GM21717 (cell line): ENCODE results near the gene LAMC3.

ENCODE experiments used
- ATAC-seq: cut with Tn5 transposase; IDR thresholded peaks from one replicate; pipeline ENCODE4 v1.9.1; 2021; ENCODE audit warnings: mild to moderate bottlenecking, moderate library complexity; ENCODE audit not compliant: unreplicated experiment

The LAMC3 gene

GRCh38 chr9:131010482-131011273 is 1.7 kb downstream of the LAMC3 start:
- no peak for ATAC-seq

DNA sequence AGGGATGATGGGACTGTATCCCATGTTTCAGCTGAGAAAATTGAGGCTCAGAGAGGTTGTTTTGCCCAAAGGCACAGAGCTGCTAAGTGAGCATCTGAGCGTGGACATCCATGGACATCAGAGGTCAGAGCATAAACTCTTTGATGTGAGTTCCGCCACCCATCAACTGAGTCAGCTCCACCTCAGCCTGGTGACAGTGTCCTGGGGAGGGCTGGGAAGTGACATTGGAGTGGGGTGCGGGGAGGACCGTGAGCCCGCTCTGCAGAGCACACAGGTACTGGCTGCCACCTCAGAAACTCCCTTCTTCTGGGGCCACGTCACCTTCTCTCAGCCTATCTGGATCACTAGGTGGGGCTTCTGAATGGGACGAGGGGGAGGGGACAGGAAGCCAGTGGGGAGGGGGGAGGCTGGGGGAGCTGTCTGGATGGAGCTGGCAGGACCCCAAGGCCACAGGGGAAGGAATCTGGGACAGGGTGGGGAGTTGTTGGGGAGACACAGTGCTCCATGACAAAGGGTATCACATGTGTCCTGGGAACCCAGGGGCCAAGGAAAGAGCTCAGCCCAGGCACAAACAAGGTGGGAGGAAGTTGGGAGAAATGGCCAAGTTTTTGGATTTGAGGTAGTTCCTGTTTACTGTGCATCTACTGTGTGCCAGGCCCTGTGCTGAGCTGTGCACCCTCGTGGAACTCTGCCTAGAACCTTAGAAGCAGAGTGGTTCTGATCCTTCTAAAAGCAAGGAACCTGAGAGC is 2.5 kb downstream of the LAMC3 start:
- ATAC-seq: no peak

DNA sequence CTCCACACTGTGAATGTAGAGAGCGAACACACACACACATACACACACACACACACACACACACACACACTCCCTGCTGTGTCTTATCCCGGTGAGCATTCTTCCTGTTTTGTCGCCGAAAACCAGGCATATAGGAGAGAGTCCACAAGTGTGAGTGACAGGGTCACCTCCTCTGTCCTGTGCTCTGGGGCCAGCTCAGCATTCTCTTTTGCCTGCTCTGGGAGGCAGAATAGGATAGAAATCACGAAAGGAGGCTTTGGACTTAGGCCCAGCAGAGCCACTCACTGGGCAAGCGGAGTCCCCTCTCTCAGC is 3.0 kb downstream of the LAMC3 start:
- ATAC-seq: no peak

GRCh38 chr9:131012396-131012917 is 3.5 kb downstream of the LAMC3 start:
- ATAC-seq: no peak

- no peak for ATAC-seq
Observed at GRCh38 chr9:131013015-131013755, 4.2 kb downstream of the LAMC3 start.

DNA sequence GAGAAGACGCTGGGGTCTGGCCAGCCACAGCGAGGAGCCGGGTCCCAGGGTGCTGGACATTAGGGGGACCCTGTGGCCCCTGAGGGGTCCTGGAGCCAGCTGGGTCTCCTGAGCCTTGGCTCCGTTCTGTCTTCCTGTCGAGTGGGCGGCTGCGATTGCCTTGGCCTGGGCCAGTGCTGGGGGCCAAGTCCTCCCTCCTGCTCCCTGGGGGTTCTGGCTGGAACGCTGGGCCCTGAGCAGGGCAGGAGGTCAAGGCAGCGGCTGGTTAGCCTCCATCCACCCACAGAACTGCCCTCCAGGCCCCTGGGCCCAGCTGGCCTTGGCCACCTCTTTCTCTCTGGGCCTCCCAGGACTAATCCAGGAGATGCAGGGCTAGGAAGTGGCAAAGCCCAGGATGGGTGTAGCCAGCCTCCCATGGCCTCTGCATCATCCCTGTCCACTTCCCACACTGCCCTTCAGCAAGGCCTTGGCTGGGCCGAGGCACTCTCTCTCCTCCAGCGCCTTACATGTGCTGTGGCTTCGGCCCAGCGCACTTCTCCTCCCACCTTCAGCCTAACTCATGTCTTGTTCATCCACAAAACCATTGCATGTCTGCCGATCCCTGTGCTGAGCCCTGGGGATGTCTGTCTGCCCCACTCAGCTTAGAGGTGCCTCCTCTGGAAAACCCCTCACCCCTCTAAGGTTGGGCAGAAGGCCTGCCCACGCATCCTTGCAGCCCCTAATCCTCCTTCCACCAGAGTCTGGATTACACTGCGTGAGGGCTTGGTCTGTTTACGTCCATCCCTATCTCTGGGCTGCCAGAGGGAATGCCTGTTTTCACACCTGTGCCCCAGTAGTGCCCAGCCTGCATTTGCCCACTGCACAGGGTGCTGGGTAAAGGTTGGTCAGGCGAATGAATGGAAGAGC is 5.0 kb downstream of the LAMC3 start:
- ATAC-seq: no peak

- no peak for ATAC-seq
Observed at GRCh38 chr9:131015112-131015511, 6.1 kb downstream of the LAMC3 start.

DNA sequence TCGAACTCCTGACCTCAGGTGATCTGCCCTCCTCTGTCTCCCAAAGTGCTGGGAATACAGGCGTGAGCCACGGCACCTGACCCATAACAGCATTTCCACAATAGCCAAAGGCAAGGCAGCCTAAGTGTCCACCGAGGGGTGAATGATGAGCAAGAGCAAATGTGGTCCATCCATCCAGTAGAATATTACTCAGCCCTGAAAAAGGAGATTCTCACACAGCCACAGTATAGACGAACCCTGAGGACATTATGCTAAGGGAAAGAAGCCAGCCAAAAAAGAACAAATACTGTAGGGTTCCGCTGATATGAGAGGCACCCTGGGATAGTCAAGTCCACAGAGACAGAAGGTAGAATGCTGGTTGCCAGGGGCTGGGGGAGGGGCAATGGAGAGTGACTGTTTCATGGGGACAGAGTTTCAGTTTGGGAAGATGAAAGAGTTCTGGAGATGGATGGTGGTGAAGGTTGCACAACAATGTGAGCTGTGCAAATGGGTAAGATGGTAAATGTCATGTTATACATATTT is 7.0 kb downstream of the LAMC3 start:
- no peak for ATAC-seq

GRCh38 chr9:131017067-131017466 is 8.1 kb downstream of the LAMC3 start:
- no peak for ATAC-seq

GRCh38 chr9:131018621-131019020 is 9.6 kb downstream of the LAMC3 start:
- no peak for ATAC-seq

DNA sequence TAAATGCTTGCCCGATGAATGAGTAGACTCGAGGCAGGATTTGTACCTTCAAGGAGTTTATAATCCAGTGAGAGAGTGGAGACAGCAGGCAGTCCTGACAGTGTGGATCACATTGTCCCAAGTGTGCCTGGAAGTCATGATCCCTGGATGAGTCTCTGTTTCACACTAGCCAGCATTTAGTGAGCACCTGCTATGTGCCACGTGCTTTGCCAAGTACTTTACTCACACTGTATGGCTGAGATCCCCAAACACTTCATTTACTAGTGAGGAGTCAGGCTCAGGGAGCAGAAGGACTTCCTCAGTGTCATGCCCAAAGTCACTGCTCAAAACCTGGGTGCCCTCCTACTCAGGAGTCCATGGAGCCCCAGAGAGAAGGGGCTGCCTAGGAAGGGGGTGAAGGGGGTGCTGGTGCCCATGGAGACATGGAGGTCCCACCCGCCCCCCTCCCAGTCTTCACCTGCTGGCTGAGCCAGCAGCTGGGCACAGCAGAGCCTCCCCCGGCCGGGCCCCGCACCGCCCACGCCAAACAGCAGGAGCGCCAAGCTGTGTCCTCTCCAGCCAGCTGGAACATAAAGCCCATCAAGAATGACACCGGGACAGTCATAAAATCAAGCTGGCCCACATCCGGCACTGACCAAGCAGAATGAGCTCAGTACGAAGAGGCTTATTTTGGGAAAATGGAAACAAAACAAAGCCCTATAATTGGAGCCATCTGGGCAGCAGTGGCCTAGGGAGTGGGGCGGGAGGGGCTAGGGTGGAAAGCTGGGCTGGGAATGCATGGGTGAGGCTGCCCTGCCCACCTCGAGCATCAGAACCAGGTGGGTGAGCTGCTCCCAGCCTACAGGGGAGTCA is 10.6 kb downstream of the LAMC3 start:
- ATAC-seq: no peak

- no peak for ATAC-seq
Observed at GRCh38 chr9:131020388-131020787, 11.4 kb downstream of the LAMC3 start.

GRCh38 chr9:131020862-131021261 is 11.9 kb downstream of the LAMC3 start:
- ATAC-seq: no peak

DNA sequence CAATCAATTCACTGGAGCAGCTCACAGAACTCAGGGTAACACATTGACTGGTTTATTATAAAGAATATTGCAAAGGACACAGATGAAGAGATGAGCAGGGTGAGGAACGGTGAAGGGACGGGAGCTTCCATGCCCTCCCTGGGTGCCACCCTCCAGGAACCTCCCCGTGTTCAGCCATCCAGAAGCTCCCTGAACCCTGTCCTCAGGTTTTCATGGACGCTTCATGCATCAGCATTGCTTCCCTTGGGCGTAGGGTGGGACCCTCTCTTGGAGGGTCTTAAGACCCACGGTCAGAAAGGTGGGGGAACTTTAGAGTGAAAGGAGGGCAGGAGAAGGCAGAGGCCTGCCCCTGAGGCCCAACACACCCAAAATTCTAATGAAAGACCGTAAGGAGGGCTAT is 12.8 kb downstream of the LAMC3 start:
- no peak for ATAC-seq

DNA sequence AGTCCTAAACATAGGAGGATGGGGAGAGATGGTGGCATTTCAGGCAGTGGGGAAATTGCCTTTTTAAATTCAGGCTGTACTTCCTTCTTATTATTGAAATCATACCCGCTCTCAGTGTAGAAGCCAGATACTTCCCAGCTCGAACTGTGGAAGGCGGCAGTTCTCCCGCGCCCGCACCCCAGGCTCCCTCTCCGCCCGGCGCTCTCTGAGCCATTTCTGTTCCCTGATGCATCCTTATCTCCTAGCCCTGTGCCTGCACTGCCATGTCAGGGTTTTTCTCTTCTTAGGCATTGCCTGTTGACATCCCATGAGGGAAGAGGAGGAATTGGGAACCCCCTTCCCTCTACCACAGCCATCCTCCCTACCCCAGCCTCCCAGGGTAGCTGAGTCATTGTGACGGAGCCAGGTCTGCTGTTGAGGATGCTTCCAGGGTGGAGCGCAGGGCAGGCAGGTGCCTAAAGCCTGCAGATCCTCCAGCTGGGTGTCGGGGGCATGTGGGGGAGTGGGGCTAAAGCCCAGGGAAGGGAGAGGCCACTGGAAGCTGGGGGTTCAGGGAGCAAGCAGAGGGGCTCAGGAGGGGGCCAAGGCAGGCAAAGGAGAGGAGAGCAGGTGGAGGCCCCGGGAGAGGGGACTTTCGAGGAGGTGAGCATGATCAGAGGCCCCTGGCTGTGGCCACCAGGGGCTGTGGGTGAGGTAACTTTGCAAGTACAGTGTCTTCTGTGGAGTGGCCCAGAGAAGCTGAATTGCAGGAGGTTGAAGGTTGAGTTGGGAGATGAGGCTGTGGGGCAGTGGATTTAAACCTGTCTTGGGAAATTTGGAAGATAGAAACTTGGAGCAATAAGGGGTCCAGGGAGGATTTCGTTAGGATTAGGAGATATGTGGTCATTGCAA is 16.2 kb downstream of the LAMC3 start:
- no peak for ATAC-seq

- no peak for ATAC-seq
Observed at GRCh38 chr9:131025953-131026858, 17.2 kb downstream of the LAMC3 start.
